NCI-H2196 treated with DMSO at 0.1 percent for 48 hours (cell line): Measurements from ENCODE around the gene FOXP1.
"Not testable (repeated sequence)": the region's sequence is repeated elsewhere in the genome, so short reads cannot be mapped to it uniquely, and the experiment has no call there.

Source experiments
- DNase-seq: peaks from one replicate; lab custom pipeline; 2025; ENCODE audit not compliant: unreplicated experiment; lab: John Stamatoyannopoulos, UW

FOXP1 gene

DNA sequence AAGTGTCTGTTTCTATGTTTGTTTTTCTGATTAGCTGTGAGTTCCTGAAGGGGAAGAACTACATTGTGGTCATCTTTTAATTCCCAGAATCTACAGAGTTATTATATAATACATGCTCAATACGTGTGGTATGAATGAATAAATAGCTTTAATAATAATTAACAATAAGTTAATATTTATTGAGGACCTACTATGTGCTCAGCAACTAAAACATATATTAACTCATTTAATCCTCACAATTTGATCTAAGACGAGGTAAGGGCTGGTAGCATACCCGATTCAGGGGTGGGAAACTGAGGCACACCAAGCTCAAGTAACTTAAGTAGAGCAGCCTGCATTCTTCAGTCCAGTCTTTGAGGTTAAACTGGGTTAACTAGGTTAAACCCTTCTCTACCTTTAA is 553.8 kb downstream of the FOXP1 start:
- DNase-seq = no peak

GRCh38 chr3:71028802-71029201 is 554.7 kb downstream of the FOXP1 start:
- DNase-seq = no peak

DNA sequence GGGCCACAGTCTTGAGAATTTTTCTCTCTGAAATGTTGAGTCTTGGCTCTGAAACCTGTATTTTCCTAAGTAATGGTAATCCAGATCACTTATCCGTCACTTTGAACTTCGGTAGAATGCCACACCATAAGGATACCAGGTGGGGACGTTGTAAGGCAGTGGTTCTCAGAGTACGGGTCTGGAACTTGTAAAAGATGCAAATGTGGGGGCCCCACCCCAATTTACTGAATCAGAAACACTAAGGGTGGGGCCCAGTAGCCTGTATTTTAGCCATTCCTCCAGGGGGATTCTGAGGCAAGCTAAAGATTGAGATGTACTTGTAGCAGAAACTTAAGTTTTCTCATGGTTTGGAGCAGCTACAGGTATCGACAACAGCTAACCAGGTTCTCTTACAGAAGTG is 555.3 kb downstream of the FOXP1 start:
- no peak for DNase-seq

- no peak for DNase-seq
These were observed 556.6 kb downstream of the FOXP1 start for GRCh38 chr3:71026634-71027578.

GRCh38 chr3:71025516-71025915 is 558.0 kb downstream of the FOXP1 start:
- DNase-seq = no peak

GRCh38 chr3:71025010-71025409 is 558.5 kb downstream of the FOXP1 start:
- DNase-seq = no peak

GRCh38 chr3:71022551-71023335 is 560.8 kb downstream of the FOXP1 start:
- no peak for DNase-seq

GRCh38 chr3:71018799-71019198 is 564.7 kb downstream of the FOXP1 start:
- DNase-seq = no peak

DNA sequence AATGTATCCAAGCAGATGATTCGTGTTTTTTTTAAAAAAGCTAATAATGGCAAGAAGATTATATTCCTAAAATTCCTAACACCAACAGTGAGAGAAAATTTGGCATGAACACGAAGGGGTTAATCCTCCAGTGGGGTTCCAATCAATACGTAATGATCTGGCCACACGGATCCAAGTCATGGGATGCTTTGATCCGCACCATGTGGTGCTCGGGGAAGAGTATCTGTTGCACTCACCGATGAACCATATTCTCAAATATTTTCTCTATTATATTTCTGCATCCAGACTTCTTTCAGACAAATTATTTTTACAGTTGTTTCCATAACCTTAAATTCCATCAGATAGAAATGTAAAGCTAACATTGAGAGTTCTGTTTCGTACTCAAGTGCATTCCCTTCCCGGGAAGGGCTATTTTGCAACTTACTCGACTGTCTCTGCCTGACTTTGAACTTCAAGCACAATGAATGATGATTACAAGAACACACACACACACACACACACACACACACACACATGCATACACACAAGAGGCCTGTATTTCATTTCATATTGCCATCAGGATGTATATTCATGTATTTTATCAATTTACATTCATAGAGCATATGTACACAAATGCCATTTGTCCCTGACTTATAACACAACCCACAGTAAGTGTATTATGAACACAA is 567.2 kb downstream of the FOXP1 start:
- DNase-seq = no peak

GRCh38 chr3:71014616-71015015 is 568.9 kb downstream of the FOXP1 start:
- not testable (repeated sequence) for DNase-seq

- DNase-seq = no peak
These were observed 570.6 kb downstream of the FOXP1 start for GRCh38 chr3:71012971-71013370.

- DNase-seq = no peak
These were observed 571.8 kb downstream of the FOXP1 start for GRCh38 chr3:71011565-71012287.

DNA sequence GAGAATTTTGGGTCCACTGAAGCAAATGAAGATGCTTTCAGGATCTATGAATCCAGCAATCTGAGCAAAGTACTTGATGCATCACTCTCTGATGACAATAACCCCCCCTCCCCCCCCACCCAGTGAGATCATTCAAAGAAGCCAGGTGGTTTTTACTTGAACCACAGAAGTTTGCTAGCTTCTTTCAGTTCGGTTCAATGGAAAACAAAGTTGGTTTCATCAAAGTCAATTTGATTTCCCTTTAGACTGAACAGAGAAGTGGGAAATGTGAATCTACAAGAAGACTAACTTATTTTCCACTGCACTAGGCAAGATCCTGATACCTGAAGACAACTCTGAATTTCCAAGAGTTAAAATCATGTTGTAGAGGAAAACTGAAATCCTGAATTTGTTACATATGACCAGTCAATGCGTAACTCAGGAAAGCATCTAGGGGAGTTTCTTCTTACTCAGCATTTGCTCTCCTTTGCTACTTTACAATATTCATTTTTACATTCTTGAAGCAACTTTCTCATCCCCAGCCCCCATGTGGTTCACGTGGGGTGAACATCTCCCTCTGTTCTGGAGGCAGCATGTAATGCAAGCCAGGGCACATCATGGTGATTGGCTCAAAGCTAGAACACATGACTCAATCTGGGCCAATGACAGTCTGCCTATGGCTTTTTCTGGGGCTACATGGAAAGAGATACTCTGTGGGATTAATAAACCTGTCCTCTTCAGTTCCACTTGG is 572.6 kb downstream of the FOXP1 start:
- no peak for DNase-seq

DNA sequence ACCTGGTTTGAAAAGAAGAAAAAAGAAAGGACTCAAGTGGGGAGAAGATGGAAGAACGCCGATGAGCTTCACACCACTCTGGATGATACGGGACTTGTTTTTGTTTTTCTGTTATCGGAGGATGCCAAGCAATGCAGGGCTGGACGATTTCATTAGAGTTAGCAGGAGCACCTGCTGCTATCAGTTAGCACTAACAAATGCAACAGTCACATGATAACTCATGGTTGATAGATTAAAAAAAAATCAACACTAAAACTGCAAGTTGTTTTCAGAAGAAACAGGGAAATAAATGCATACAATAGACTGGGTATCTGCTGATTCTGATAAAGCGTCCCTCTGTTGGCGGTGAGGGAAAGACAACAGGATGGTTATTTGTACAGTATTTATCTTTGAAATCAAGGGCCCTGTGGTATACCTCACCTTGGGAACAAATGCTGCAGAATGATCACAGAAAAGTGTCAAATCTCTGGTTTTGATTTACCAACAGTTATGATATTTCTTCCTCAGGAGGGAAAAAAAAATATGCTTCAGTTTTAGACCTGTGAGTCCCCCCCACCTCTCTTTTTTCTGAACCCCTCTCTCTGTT is 575.1 kb downstream of the FOXP1 start:
- no peak for DNase-seq

DNA sequence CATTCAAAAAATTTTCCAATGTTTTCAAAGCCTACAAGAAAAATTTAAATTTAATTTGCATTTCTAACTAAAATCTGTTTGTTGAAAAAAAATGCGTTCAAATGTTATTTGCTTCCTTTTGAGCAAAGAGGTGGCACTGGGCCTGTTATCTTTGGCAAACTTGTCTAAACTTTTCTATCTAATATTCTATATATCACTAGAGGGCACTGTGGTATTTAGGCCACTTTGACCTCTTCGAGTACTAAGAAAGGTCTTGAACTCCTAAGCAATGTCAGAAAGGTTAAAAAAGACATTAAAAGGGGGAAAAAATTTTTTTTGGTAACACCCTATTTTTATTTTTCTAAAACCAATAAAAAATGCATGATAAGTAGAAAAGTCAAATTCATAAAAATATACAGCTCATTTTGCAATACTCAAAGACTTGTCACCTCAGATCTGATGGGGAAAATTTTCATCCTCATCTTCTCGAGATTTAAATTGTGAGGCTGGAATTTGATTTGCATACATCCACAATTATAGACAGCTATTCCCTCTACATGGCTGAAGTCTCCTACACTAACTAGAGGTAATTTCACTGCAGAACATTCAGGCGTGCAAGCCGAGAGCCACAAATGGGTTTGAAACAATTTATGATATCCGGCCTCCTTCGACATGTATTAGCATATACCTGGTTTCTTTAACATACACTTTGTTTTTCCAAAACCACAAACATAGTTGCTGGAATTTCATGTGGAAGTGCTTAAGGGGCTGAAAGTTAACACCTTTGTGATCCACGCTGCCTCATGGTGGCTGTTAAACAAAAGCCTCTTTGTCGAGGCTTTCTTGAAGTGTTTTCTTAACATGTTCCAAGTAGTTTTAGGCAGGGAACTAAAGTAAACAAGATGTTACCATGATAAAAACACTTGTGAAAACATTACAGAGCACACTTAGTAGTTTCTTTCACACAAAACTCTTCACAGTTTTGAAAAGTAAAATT is 576.4 kb downstream of the FOXP1 start:
- DNase-seq = no peak

GRCh38 chr3:71005702-71006321 is 577.7 kb downstream of the FOXP1 start:
- DNase-seq = no peak

DNA sequence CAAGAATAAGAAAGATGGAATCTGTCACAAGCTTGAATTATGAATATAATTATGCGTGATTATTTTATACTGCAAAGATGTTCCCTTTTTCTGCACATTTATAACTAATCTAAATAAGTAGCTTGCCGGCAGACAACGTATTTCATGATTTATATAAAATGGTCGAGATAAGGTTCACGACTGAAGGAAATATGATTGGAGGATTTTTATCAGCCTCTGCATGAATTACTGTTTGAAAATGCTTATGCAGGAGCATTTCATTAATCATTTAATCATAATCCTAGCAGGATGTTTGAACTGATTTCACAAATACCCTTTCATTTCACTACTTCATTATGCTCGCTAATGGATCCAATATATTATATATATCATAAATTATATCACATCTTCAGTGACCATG is 580.0 kb downstream of the FOXP1 start:
- no peak for DNase-seq

- DNase-seq = no peak
These were observed 581.2 kb downstream of the FOXP1 start for GRCh38 chr3:71002298-71002697.
